NCI-H2081 (cell line): Measurements from ENCODE around the gene SF3A2.

Experiments
- DNase-seq, 2 experiments: peaks; one replicate each; lab custom pipeline; 2025; lab: John Stamatoyannopoulos, UW

The SF3A2 gene

DNA sequence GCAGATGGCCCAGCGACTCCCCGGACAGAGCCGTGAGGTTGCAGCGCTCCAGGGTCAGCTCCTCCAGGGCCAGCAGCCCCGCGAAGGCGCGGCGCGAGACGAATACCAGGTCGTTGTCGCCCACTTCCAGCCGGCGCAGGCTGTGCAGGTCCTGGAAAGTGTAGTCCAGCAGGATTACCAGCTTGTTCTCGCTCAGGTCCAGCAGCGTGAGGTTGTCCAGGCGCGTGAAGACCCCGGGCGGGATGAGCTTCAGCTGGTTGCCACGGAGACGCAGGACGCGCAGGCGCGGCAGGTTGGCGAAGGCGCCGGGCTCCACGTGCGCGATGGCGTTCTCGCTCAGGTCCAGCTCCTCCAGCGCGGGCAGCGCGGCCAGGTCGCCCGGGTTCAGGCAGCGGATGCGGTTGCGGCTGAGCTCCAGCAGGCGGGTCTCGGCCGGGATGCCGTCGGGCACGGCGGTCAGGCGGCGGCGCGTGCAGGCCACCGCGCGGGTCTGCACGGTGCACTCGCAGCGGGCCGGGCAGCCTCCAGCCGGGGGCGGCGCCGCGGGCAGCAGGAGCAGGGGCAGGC lies 54.6 kb downstream of the SF3A2 start:
- DNase-seq, result peak; percentile 52 to 66

- DNase-seq, result no peak
Measured at GRCh38 chr19:2294687-2295335, 58.2 kb downstream of the SF3A2 start.

GRCh38 chr19:2296141-2296540 lies 59.5 kb downstream of the SF3A2 start:
- no peak for DNase-seq
